Endothelial cell of hepatic sinusoid (primary cell): ENCODE measurements around the gene MTFR2.

Experiments used
- in situ Hi-C: cut with HindIII; loops from 2 replicates; pipeline ENCODE4 v1.10.0; 2017; ENCODE audit warnings: low sequenced_read_pairs

The MTFR2 gene

DNA sequence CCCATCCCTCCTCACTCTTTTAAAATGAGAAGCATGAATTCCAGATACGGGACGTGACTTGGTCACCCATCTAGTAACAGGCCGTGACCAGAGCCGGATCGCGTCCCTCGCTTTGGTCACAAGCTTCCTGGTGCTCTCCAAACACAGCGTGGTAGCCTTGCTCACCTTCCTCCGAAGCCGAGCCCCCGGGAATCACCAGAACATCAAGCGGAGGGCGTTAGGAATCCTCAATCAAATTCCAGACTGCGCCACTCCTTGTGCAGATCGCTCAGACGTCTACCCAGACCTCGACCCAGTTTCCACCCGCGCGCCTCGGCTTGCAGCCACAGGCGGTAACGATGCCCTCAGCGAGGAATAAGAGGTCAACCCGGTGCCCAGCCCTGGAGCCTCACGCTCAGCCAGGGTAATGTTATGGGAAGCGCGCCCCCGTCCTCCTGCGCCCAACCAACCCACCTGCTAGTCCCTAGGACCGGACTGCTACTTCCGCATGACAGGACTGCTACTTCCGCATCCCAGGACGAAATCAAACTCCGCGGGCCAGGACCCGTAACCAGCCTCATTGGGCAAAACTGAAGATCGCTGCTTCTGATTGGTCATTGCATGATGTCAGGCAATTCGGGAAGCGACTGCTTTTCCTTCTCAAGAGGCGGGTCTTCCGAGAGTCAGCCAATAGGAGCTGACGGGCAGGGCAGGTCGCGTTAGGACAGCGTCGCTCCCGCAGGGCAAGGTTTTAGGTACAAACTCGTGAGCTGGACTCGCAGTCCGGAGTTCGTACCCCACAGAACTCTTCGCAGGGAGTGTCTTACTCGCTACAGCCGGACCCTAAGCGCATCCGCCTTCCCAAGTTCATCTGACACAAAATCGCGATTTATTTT, at the start of gene MTFR2:
Gene MTFR2 (minus strand): TSS at position 501 of the 875 bp plus-strand sequence. CDS start 1,212 bp downstream, outside the sequence.
- in situ Hi-C loops = no loop called here

DNA sequence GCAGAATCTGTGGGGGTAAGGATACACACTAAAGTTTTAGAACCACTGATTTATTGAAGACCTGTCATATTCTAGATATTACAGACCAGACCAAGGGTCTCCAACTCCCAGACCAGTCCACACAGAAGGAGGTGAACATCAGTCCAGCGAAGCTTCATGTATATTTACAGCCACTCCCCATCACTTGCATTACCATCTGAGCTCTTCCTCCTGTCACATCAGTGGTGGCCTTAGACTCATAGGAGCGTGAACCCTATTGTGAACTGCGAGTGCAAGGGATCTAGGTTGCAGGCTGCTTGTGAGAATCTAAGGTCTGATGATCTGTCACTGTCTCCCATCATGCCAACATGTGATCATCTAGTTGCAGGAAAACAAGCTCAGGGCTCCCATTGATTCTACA, 44.5 kb upstream of the MTFR2 start:
- in situ Hi-C loops = no loop called here

DNA sequence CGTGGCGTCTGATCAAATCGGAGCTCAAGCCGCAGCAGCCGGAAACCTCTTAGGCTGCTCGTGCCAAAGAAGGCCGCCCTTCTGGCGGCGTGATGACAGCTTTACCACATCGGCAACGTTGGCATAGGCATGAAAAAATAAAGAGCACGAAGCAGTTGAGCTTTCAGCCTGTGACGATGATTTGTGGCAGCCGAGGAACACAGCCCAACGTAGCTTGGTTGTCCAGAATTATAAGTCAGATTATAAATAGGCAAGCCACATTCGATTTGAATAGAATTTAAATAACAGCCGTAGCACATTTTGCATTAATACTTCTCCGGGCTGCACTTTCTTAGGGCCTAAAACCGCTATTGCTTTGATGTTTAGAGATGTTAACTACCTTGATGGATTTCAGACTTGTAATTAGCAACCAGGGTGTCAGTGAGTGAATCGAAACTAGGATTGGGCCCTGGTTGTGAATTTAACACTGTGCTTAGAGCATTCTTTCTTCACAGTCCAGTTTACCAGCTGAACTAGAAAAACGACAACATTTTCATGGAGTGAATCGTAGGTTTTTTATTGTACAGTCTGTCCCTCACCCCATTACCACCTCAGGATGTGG, 40.4 kb upstream of the MTFR2 start:
- in situ Hi-C loops = no loop called here

DNA sequence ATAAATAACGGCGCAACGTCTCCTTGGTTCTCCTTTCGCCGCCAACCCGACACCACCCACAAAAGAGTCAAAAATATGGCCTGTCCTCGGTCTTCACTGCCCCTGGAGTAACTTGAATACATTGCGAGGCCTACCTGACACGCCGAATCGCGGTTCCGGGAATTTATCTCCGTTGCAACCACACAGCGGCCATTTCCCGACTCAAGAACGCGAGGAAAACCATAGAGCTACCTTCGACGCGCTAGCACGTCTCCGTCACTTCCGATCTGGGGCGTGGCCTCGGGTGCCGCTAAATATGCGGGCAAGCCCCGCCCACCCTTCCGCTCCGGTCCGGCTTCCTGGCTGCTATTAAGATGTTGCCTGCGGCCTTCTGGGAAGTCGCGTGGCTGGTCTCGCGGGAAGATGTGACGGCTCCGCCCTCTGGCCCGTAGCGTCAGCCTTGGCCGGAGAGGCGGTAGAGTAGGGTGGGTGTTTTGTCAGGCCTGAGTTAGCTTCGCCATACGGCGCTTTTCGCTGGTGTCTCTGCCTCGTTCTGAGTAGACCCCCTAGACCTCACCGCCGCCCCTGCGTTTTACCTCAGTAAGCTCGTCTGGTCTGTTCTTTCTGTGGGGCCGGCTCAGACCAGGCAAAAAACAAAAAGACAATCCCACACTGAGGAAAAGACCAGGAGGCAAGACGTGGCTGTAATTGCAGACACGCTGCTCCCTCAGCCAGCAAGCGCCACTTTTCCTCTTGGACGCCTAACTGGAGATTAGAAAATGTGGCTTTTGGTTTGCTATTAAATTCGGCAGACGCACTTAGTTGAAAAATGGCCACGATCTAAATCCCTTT, 39.7 kb upstream of the MTFR2 start, which contains the start of gene BCLAF1:
Gene BCLAF1 (minus strand): TSS at position 268 of the 831 bp plus-strand sequence. CDS start 9,980 bp downstream, outside the sequence.
- in situ Hi-C loops = no loop called here

DNA sequence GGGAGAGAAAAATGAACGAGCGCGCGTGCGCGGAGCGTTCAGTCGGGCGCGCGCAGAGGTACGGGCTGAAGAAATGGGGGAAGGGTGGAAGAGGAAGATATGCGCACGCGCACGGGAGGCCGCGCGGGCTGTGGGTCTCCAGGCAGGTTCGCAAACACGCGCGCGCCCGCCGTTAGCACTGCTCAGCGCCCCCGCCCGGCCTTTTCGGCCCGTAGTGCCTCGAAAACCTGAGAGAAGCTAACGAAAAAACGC, 39.1 kb upstream of the MTFR2 start:
- in situ Hi-C loops = no loop called here

DNA sequence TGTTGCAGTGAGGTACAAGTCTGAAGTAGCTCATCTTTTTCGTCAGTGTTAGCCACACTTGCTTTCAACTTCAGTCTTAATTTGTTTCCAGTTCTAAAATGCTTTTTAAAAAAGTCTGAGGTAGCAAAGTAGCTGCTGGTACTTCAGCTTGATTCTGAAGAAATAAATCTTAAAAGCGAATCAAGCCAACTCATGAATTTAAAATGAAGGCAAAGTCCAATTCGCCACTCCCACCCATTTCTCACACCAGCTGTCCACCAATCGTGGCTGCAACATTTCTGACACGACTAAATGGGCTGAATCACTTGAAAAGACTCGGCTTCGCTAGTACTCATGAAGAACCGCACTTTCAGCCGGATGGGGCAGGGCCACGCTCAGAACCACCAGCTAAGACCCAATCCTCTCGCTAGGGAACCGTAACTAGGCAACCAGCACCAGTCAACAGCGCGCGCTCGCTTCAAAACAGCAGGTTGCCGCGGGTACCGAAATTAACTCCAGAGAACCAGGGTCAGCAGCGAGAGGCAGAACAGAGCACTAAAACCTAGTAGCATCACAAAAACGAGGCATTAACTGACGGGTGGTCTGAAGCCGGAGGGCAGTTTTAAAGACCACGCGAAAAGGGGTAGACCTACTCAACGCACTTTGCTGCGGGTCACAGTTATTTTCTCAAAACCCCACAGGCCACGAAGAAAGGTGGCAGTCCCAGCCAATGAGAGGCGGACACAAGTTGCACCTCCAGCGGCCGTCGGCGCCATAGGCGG, 38.6 kb upstream of the MTFR2 start:
- in situ Hi-C loops = no loop called here

DNA sequence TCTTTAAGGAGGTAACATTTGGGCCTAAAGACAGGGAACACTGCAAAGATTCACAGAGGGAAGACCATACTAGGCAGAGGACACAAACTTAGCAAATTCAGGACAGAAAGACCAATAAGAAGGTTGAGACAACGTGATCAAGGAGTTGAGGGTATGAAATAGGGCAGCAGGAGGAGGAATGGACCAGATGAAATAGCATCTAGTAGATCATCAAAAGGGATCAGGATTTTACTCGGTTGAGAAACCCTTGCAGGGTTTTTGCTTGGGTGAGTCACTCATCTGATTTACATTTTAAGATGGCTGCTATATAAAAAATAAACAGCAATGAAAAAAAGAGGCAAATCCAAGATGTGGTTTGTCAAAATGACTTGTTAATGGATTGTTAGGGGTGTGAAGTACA, 34.8 kb upstream of the MTFR2 start:
- in situ Hi-C loops = no loop called here

DNA sequence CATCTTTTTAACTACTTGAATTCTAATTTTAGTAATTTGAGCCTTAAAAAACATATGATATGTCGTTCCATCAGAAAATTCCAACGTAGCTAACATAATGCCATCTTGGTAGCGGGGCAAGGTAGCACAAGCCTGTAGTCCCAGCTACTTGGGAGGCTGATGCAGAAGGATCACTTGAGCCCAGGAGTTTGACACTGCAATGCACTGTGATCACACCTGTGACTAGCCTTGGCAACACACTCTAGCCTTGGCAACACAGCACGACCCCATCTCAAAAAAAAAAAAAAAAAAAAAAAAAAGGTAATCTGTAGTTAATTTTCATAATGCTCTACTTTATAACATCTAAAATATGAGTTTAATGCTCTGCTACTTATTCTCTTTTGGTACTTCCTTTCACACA, 32.8 kb upstream of the MTFR2 start:
- in situ Hi-C loops = no loop called here

DNA sequence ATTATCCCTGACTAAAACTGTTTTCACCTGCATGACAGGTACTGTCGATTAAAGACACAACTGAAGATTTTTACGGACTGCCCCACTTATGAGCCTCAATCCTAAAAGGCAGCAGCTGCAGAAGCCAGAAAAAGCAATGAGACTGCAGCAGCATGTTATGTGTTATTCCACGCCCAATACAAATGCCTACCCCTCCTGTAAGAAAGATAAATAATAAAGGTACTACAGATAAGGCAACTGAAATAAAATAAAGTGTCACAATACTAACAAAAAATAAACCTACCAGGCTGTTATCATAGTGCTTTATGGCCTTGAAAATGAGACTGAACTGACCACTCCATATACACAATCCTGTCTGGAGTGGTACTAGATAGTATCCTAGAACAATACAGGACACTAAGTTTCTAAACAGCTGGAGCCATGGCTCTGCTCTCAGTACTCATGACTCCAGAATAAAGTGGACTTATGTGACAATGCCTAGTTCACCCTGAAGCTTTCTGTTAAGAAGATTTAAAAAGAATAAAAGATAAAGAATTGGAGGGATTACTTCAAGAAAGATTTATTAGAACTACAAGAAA, 30.0 kb upstream of the MTFR2 start:
- in situ Hi-C loops = no loop called here

DNA sequence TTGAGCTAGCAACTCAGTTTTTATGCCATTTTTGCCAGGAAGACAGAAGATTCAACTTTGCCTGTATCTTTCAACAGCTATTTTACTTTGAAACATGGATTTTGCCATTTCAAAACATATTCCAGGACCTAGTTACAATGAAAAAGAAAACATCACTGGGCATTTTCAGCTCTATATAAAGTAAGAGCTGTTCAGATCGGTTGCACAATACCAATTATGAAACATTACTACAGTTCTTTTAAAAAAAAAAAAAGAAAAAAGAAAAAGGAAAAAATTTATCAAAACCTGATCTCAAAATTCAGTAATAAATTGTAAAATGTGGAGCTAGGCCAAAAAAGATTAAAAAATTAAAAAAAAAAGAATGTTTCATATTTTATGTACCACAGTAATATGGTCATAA, 24.0 kb upstream of the MTFR2 start:
- in situ Hi-C loops = no loop called here

DNA sequence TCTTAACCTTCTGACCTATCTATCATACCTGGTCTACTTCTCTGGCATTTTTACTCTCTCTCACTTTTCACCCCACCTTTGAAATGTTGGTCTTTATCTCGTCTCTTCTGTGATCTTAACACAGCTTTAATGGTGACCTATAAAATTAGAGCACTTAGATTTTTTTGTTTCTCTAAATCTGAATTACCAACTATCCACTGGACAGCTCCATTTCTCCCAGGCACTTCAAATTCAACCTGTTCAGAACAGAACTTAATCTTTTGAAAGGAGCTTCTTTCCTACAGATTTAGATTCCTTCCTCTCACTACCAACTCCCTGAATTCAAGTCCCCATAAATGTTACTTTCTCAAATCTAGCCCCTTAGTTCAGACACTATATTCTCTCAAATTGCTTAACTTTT, 15.0 kb upstream of the MTFR2 start:
- in situ Hi-C loops = no loop called here

DNA sequence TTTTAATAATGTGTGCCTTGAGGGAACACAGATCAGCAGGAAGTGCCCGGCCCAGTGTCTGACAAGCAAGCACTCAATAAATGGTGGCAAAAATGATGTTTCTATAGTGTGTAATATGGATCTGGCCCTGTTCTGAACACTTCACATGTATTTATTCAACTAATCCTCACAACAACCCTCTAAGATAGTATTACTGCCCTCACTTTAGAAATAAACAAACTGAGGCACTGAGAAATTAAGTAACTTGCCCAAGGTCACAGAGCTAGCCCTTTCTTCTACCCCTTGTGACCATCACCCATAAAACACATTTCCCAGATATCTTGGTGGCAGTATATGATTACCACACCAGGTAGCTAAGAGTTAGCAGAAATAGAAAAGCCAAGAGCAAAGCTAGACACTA, 12.8 kb upstream of the MTFR2 start:
- in situ Hi-C loops = no loop called here

DNA sequence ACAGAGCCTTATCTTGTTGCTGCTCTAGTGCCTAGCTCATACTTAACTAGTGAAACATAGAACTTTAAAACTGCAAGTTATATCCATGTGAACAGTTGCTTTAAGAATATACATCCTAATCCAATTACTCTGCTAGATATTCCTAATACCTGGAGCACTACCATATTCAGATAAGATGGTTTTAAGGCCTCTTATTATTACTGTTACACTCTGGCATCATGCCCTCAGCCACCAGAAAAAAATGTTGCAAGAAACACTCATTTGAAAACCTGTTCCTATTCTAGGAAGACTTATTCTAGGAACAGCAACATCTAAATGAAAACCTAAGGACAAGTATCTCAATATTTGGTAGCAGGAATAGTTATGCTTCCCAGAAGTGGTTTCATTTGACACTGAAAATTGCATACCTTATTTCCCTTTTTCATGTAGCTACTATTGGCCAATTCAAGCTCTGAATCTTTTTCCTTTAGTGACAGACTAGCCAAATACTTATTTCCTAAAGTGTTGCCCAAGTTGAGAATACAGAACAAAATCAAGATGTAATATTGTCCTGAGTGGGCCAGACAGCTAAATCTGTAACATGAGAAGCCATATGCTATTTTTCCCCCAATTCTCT, 4.8 kb upstream of the MTFR2 start:
- in situ Hi-C loops = no loop called here

DNA sequence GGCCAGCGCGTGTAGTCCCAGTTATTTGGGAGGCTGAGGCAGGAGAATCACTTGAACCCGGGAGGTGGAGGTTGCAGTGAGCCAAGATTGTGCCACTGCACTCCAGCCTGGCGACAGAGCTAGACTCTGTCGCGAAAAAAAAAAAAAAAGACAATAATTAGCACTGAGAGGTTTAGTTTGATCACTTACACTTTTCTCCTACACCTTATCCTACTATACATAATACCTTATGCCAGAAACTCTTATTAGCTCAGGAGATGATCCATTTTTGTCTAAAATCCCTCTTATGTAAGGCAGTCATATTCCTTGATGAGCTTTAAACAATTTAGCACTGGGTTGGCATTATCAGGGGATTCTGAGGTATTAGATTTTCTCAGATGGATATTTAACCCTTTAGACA, 3.6 kb upstream of the MTFR2 start:
- in situ Hi-C loops = no loop called here

DNA sequence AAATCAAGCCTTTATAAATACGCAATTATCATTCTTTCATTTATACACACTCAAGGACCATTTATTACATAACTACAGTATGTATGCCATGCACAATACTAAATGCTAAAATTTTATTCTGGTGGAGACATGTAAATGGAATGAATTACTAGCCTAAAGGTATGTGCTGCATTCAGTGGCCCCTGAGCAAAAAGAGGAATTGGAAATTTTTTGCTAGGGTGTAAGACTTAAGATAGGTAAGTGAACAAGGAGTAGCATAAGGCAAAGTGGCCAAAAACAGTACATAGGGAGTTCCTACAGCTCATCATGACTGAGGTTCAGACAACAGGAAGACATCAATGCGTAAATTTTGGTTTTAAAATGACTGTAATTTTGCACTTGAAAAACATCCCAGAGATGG, 2.3 kb upstream of the MTFR2 start:
- in situ Hi-C loops = no loop called here

DNA sequence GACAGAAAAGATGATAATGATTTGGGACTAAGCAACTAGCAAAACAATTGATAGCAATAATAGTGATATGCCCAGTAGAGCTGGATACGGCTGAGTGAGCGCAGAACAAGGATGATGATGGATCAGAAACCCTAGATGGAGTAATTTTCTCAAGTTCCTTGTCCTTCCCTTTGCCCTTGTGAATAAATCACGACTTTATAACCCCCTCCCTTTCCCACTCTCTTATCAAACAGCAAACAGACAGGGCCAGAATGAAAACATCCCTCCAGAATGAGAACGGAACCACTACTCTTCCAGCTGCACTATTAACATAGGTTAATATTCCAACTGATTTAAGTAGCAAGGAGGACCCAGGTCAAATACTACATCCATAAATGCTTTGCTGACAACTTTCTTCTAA, 1.3 kb upstream of the MTFR2 start:
- in situ Hi-C loops = no loop called here

DNA sequence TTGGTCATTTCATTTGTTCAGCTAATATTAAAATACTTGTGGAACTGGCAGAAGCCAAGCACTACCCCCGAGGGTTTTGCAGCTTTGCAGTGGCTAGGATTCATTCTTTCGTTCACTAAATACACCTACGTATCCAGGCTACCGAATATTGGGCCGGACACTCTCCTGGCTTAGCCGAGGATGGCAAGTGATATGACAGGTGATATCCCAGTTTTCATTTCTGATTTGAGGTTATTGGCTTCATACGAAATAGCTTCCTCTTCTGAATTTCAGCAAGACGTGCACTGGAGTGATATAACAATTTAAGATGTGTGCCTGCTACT, 536 bp upstream of the MTFR2 start:
- in situ Hi-C loops = no loop called here

DNA sequence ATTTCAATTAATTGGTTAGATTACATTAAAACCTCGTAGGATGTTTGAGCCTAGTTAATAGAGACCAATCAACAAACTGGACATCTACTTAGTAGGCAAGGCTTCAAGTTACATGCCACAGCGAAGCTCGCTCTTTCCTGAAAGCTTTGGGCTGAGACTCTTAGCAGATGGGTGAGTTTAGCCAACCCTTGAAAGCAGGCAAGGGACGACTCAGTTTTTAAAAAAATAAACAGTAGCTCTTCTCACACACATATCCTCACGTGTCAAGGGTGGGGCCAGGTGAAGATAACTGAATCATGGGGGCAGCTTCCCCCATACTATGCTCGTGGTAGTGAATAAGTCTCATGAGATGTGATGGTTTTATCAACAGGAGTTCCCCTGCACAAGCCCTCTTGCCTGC, 775 bp downstream of the MTFR2 start:
- in situ Hi-C loops = no loop called here

DNA sequence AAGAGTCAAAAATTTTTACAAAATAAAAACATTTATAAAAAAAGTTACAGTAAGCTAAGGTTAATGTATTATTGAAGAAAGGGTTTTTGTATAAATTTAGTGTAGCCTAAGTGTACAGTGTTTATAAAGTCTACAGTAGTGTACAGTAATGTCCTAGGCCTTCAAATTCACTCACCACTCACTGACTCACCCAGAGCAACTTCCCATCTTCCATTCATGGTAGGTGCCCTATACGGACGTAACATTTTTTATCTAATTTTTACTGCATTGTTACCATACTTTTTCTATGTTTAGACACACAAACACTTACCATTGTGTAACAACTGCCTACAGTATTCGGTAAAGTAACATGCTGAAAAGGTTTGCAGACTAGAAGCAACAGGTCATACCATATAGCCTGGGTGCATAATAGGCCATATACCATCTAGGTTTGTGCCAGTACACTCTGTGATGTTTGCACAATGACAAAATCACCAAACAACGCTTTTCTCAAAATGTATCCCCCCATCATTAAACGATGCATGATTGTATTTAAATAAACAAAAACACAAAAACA, 6.0 kb downstream of the MTFR2 start:
- in situ Hi-C loops = no loop called here
